Osteoblast (primary cell): ENCODE data around the gene GRB7. TPM values are rescaled to one million over a fixed set of nuclear protein-coding genes. Genes with fewer than 3 reads are reported as not detected.
"Not testable (repeated sequence)": the region's sequence is repeated elsewhere in the genome, so short reads cannot be mapped to it uniquely, and the experiment has no call there.

Source experiments
- DNase-seq: peaks from one replicate; pipeline ENCODE4 v3.0.0; 2011; ENCODE audit warnings: low spot score, mixed read lengths; ENCODE audit not compliant: insufficient read length; ENCODE audit errors: missing footprints
- H2AFZ ChIP-seq: 2 replicates; pipeline ENCODE4 v1.6.0; 2011; ENCODE audit warnings: mild to moderate bottlenecking, low read length
- H3K27ac ChIP-seq: 2 replicates; pipeline ENCODE4 v1.5.1; 2011; ENCODE audit warnings: mild to moderate bottlenecking, low read depth, low read length, moderate library complexity
- H3K27me3 ChIP-seq: 2 replicates; pipeline ENCODE4 v1.6.0; 2012; ENCODE audit warnings: mild to moderate bottlenecking, control low read depth, inconsistent platforms, low read length, moderate library complexity; ENCODE audit not compliant: insufficient read depth
- H3K36me3 ChIP-seq: 2 replicates; pipeline ENCODE4 v1.5.1; 2011; ENCODE audit warnings: mild to moderate bottlenecking, low read length, control low read depth, moderate library complexity; ENCODE audit not compliant: insufficient read depth
- H3K4me1 ChIP-seq: 2 replicates; pipeline ENCODE4 v1.5.1; 2011; ENCODE audit warnings: mild to moderate bottlenecking, low read length, control low read depth, moderate library complexity; ENCODE audit not compliant: insufficient read depth
- H3K4me2 ChIP-seq: 2 replicates; pipeline ENCODE4 v1.6.0; 2011; ENCODE audit warnings: mild to moderate bottlenecking, low read length; ENCODE audit not compliant: insufficient read depth
- H3K4me3 ChIP-seq: fragments of 200-600 bp; sonication (generic); 3 replicates; pipeline ENCODE4 v1.5.1; 2012; ENCODE audit warnings: mild to moderate bottlenecking, low read length, inconsistent platforms; ENCODE audit not compliant: insufficient read depth
- H3K79me2 ChIP-seq: 2 replicates; pipeline ENCODE4 v1.6.0; 2012; ENCODE audit warnings: mild to moderate bottlenecking, low read length, control low read depth, inconsistent platforms; ENCODE audit not compliant: insufficient read depth
- H3K9me3 ChIP-seq: 2 replicates; pipeline ENCODE4 v1.5.1; 2011; ENCODE audit warnings: low read depth, low read length, control low read depth
- H4K20me1 ChIP-seq: 2 replicates; pipeline ENCODE4 v1.6.0; 2012; ENCODE audit warnings: mild to moderate bottlenecking, low read length, control low read depth; ENCODE audit not compliant: insufficient read depth
- CTCF ChIP-seq: IDR thresholded peaks from 2 replicates; pipeline ENCODE4 v1.5.1; 2011; ENCODE audit warnings: mild to moderate bottlenecking, low read depth, low read length, moderate library complexity; ENCODE audit errors: extremely low read depth
- total RNA-seq: library from RNA; depleted of rRNA; stranded (reverse); fragments of >200 nt; gene quantifications from 2 replicates; pipeline ENCODE4 v1.2.3, GENCODE V29; 2012

GRB7 gene
- total RNA-seq, 1 donor = under 0.01 TPM

GRCh38 chr17:39747745-39748144 lies 10.0 kb downstream of the GRB7 start:
- Histone ChIP-seq H3K4me3 (no peak overlapping the region), H3K36me3 (no peaks in the 10 kb centered on the region), H4K20me1 (no peaks in the 10 kb centered on the region), H3K9me3 (no peaks in the 10 kb centered on the region), H3K4me2 (no peak overlapping the region), H3K27me3 (peaks cover 1% of the 10 kb centered on the region), H3K79me2 (no peaks in the 10 kb centered on the region), H3K27ac (no peak overlapping the region), H2AFZ (no peak overlapping the region), H3K4me1 (no peaks in the 10 kb centered on the region)
- peak; percentile 15 for DNase-seq
- TF ChIP-seq CTCF = no peak

- H3K4me3 ChIP-seq, H3K4me2 ChIP-seq, H4K20me1 ChIP-seq, H3K27ac ChIP-seq, H3K79me2 ChIP-seq, H3K27me3 ChIP-seq, H3K4me1 ChIP-seq, H3K36me3 ChIP-seq, H3K9me3 ChIP-seq, H2AFZ ChIP-seq: not testable (repeated sequence)
- peak; percentile 77 for DNase-seq
Observed at GRCh38 chr17:39748444-39749034, 10.8 kb downstream of the GRB7 start.

GRCh38 chr17:39750131-39751015 lies 12.6 kb downstream of the GRB7 start:
- Histone ChIP-seq H3K9me3 (no peaks in the 10 kb centered on the region), H3K27ac (no peak overlapping the region), H4K20me1 (no peaks in the 10 kb centered on the region), H3K4me3 (no peak overlapping the region), H3K27me3 (no peaks in the 10 kb centered on the region), H3K4me1 (peaks cover 5% of the 10 kb centered on the region), H3K4me2 (no peak overlapping the region), H2AFZ (no peak overlapping the region), H3K79me2 (no peaks in the 10 kb centered on the region), H3K36me3 (no peaks in the 10 kb centered on the region)
- DNase-seq = peak; percentile 83
- TF ChIP-seq CTCF = no peak

DNA sequence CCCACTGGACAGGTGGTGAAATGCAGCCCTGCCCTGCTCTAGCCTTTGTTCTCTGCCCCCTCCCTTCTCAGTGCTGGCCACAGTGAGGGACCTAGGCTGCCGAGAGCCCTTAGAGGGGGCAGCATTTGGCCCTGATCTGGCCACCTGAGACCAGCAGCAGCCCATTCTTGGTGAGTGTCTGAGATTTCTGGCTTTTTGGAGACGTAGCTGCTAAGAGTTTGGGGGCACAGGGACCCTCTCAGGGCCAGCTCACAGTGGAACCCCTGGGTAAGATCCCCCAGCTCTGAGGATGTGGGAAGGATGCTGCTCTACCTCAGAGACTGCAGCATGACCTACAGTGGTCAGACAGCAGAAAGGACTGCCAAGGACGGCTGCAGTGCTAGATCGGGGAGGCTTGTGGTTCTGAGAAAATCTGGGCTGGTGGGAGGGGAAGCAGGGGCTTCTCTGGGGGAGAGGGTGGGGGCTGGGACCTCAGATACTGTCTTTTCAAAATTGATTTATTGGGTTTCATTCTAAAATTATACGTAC lies 13.3 kb downstream of the GRB7 start:
- peaks cover 5% of the 10 kb centered on the region for H3K4me1 ChIP-seq
- H4K20me1 ChIP-seq = no peaks in the 10 kb centered on the region
- DNase-seq = peak; percentile 56
- no peak for TF ChIP-seq CTCF
- H2AFZ ChIP-seq = no peak overlapping the region
- H3K36me3 ChIP-seq = no peaks in the 10 kb centered on the region
- H3K4me2 ChIP-seq = no peak overlapping the region
- H3K9me3 ChIP-seq = no peaks in the 10 kb centered on the region
- H3K27me3 ChIP-seq = peaks cover 1% of the 10 kb centered on the region
- H3K27ac ChIP-seq = no peak overlapping the region
- no peak overlapping the region for H3K4me3 ChIP-seq
- H3K79me2 ChIP-seq = no peaks in the 10 kb centered on the region
